ENCODE measurements around the gene PCDH15. TPM values are rescaled to one million over a fixed set of nuclear protein-coding genes. Genes with fewer than 3 reads are reported as not detected.

The PCDH15 gene
- total RNA-seq, 1 donor from 2014 or later: not detected

DNA sequence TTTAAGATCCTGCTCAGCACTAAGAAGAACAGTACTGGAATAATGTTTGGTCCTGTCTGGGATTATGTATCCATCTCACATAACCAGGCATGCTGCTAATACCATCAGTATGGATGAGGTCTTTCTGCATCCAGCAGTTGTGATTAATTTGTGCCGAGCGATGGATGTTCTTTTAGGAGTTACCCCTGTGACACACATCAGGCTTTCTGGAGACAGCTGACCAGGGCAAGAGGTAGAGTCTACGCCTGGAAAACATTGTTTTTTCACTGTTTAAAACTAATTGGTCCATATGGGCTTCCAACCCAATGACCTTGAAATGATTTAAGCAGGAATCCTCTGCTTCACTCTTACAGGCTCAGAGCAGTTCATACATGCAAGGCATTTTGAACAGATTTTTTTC lies 603.0 kb downstream of the PCDH15 start:
- intact Hi-C loops (cut with DNase I): no loop called here
- no peak for DNase-seq (ENCODE audit: low spot score in 2 of 2)
- Histone ChIP-seq H3K27ac (no peak overlapping the region), H3K27me3 (no peaks in the 10 kb centered on the region), H3K9me3 (no peaks in the 10 kb centered on the region), H3K36me3 (no peaks in the 10 kb centered on the region), H3K4me3 (no peak overlapping the region), H3K4me1 (no peaks in the 10 kb centered on the region)
- TF ChIP-seq, protein P1, sequence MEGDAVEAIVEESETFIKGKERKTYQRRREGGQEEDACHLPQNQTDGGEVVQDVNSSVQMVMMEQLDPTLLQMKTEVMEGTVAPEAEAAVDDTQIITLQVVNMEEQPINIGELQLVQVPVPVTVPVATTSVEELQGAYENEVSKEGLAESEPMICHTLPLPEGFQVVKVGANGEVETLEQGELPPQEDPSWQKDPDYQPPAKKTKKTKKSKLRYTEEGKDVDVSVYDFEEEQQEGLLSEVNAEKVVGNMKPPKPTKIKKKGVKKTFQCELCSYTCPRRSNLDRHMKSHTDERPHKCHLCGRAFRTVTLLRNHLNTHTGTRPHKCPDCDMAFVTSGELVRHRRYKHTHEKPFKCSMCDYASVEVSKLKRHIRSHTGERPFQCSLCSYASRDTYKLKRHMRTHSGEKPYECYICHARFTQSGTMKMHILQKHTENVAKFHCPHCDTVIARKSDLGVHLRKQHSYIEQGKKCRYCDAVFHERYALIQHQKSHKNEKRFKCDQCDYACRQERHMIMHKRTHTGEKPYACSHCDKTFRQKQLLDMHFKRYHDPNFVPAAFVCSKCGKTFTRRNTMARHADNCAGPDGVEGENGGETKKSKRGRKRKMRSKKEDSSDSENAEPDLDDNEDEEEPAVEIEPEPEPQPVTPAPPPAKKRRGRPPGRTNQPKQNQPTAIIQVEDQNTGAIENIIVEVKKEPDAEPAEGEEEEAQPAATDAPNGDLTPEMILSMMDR (IDR thresholded peaks at IDR 0.05): no peak

DNA sequence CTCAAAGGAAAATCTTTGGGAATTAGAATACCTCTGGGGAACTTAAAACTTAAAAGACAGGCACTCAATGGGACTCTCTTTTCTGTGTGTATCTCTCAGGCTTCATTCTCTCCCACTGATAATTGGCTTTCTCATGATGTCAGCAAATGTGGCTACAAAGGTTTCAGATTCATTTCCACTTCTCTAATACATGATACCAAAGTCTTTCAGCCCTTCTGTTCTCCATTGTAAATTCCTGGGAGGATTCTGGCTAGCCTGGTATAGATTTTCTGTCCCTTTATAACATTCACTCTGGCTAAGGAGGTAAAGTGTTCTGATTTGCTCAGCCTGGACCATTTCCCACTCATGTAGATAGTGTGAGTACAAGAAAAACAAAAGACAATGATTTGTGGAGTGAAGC lies 606.2 kb downstream of the PCDH15 start:
- Histone ChIP-seq H3K4me3 (no peak overlapping the region), H3K27me3 (no peaks in the 10 kb centered on the region), H3K4me1 (no peaks in the 10 kb centered on the region), H3K9me3 (no peaks in the 10 kb centered on the region), H3K36me3 (no peaks in the 10 kb centered on the region), H3K27ac (no peak overlapping the region)
- DNase-seq (ENCODE audit: low spot score in 2 of 2): no peak
- TF ChIP-seq, protein P1 (IDR thresholded peaks at IDR 0.05): no peak
- intact Hi-C loops (cut with DNase I): no loop called here

DNA sequence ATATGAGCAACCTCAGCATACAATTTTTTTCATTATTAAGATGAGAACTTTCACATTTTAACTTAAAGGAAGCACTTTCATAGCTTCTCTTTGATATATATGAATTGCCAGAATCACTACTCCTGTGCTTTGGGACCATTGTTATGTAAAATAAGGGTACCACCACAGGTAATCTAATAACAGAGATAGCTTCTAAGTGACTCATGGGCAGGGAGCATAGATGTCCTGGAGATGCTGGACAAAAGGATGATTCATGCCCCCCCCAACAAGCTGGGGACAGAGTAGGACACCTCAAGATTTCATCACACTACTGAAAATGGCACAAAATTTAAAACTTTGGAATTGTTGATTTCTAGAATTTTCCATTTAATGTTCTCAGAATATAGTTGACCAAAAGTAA lies 641.1 kb downstream of the PCDH15 start:
- Histone ChIP-seq H3K36me3 (no peaks in the 10 kb centered on the region), H3K27me3 (no peaks in the 10 kb centered on the region), H3K9me3 (no peaks in the 10 kb centered on the region), H3K4me1 (no peaks in the 10 kb centered on the region), H3K27ac (no peak overlapping the region), H3K4me3 (no peak overlapping the region)
- intact Hi-C loops (cut with DNase I): no loop called here
- TF ChIP-seq, protein P1 (IDR thresholded peaks at IDR 0.05): no peak
- DNase-seq (ENCODE audit: low spot score in 2 of 2): no peak

DNA sequence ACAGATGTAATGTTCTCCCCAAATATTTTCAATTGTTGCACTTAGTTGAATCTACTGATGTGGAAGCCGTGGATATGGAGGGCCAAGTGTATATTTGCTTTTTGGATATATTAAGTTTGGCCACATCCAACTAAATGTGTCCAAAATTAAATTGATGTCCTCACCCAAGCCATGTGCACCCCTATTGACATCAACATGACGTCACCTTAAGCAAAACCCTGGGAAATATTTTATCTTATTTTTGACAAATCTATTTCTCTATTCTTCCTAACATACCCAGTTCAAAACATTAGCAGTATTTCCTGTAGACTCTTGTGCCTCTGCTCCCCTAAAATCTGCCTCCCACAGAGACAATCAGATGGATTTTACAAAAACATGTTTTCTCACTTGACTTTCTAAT lies 652.5 kb downstream of the PCDH15 start:
- no peak for DNase-seq (ENCODE audit: low spot score in 2 of 2)
- intact Hi-C loops (cut with DNase I): no loop called here
- H3K27me3 ChIP-seq: no peaks in the 10 kb centered on the region
- H3K27ac ChIP-seq: no peak overlapping the region
- H3K9me3 ChIP-seq: no peaks in the 10 kb centered on the region
- H3K36me3 ChIP-seq: no peaks in the 10 kb centered on the region
- TF ChIP-seq, protein P1 (IDR thresholded peaks at IDR 0.05): no peak
- H3K4me1 ChIP-seq: no peaks in the 10 kb centered on the region
- no peak overlapping the region for H3K4me3 ChIP-seq

DNA sequence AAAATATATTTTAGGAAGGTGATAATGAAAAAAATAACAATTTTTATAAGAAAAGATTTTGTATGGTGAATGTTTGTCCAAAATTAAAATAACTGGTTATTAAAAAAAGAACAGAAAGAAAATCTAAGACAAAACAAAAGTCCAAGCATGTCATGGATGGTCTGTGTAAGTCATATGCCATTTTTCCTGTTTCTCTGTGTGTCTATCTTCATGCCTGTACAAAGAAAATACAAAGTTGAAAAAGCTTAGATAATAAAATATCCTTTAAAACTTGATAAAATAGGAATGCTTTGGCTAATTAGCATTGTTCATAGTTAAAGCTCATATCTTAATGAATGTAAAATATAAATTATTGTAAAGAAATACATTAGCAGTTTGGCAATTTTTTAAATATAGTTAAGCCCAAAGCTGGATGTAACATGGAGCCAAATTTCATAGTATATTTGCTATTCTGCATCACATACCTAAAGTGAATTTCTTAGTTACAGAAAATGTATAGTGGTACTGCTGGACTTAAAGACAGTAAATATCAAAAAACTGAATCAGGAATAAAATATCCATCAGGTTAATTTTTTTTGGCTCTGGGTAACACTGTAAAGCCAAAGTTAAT lies 661.1 kb downstream of the PCDH15 start:
- DNase-seq (ENCODE audit: low spot score in 2 of 2): no peak
- intact Hi-C loops (cut with DNase I): no loop called here
- Histone ChIP-seq H3K4me1 (no peaks in the 10 kb centered on the region), H3K27ac (no peak overlapping the region), H3K4me3 (no peak overlapping the region), H3K27me3 (no peaks in the 10 kb centered on the region), H3K9me3 (no peaks in the 10 kb centered on the region), H3K36me3 (no peaks in the 10 kb centered on the region)
- TF ChIP-seq, protein P1 (IDR thresholded peaks at IDR 0.05): no peak

DNA sequence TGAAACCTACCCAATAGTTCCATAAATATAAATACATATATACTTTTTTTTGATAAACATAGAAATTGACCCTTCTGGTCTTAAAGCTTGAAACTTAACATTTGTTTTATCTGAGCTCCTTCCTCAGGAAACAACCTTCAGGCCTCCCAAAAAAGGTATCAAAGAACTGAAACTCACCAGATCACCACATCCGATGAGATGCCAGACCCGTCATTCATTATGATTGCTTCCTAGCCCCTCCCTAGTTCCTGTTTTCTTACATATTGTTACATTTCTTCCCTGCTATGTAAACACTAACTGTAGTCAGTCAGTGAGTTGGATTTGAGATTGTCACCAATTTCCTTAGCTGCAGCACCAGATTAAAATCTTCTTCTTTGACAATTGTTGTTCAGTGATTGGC lies 663.6 kb downstream of the PCDH15 start:
- H3K4me3 ChIP-seq: no peak overlapping the region
- intact Hi-C loops (cut with DNase I): no loop called here
- H3K27me3 ChIP-seq: no peaks in the 10 kb centered on the region
- no peaks in the 10 kb centered on the region for H3K9me3 ChIP-seq
- no peak overlapping the region for H3K27ac ChIP-seq
- no peaks in the 10 kb centered on the region for H3K36me3 ChIP-seq
- H3K4me1 ChIP-seq: no peaks in the 10 kb centered on the region
- TF ChIP-seq, protein P1 (IDR thresholded peaks at IDR 0.05): no peak
- no peak for DNase-seq (ENCODE audit: low spot score in 2 of 2)
